AG08395 (cell line): ENCODE results near the gene FKBP10.
"Not testable (repeated sequence)": the region's sequence is repeated elsewhere in the genome, so short reads cannot be mapped to it uniquely, and the experiment has no call there.

Experiments used
- DNase-seq: peaks from one replicate; pipeline ENCODE4 v3.0.0; 2012; ENCODE audit warnings: mixed read lengths, low spot score

Gene FKBP10

DNA sequence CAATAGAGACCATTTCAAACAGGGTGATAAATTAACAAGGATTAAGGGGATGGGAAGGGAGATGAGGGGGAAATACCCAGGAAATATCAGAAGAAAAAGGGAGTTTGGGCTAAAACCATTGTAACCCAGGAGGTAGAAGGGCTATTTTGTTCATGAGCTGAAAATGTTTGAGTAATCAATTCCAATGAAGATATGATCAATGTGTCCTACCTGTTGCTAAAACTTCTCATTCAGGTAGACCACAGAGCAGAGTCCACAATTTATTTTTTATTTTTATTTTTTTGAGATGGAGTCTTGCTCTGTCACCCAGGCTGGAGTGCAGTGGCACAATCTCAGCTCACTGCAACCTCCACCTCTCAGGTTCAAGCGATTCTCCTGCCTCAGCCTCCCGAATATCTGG lies 26.6 kb downstream of the FKBP10 start:
- not testable (repeated sequence) for DNase-seq

DNA sequence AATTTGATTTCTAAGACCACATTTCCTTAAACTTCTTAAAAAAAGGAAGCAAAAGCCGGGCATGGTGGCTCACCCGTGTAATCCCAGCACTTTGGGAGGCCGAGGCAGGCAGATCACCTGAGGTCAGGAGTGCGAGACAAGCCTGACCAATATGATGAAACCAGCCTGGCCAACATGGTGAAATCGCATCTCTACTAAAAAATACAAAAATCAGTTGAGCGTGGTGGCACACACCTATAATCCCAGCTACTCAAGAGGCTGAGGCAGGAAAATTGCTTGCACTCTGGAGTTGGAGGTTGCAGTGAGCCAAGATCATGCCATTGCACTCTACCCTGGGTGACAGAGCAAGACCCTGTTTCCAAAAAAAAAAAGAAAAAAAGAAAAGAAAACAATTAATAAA lies 28.0 kb downstream of the FKBP10 start:
- DNase-seq: not testable (repeated sequence)

DNA sequence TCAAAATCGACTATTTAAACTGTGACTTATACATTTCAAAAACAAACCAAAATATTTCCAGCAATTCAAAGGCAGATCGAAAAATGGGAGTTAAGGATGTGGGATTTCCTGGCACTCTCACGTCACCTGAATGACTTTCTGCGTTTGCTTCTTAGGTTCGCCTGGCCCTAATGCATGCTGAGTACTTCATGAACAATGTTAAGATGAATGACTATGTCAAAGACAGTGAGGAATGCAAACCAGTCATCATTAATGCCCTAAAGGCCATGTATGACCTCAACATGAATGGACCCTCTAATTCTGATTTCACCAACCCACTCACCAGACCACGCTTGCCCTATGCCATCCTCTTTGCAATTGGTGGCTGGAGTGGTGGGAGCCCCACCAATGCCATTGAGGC lies 32.2 kb downstream of the FKBP10 start:
- DNase-seq: no peak

DNA sequence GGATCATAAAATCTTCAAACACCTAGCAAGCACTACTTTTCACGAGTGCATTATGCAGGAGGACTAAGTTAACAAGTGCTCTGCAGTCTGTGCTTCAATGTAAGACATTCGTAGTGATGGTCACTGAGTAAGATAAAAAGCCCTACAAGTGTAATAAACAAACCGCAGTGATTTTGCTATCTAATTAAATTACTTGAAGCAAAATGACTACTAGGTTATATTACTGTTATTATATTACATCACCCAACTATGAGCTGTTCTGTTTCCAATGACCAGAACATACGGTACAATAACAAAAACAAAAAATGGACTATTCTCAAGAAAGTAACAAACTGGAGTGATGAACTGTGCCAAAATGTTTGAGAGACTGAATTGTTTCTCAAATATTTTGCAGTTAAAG lies 36.0 kb downstream of the FKBP10 start:
- DNase-seq: no peak

DNA sequence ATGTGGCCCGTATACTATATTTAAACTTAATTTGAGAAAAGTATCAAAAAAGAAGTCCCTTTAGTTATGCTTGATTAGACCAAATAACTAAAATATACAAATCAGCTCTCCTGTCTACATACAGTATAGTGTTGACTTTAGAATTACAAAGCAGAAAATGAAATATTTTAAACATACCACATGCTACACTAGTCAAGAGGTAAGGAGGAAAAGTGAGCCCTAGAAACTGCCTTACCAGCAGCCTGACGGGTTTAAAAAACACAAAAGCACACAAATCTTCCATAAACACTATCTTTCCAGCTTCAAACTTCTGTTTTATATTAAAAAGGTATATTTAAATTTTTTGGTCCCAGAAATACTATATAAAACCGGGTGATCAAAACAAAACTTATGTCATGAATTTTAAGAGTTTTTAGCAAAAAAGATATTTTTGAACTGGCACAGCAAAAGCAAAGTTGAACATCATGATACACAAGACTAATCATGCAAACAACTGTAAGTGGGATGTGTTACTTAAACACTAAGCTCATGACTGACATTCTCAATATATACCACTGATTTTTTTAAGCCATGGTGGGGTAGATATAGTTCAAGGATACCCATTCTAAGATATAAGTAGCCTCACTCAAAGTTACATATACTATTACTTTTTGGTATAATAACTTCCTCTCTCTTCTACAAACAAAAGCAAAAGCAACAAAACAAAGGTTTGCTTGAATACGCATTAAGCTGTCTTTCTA lies 36.6 kb downstream of the FKBP10 start:
- DNase-seq: no peak

DNA sequence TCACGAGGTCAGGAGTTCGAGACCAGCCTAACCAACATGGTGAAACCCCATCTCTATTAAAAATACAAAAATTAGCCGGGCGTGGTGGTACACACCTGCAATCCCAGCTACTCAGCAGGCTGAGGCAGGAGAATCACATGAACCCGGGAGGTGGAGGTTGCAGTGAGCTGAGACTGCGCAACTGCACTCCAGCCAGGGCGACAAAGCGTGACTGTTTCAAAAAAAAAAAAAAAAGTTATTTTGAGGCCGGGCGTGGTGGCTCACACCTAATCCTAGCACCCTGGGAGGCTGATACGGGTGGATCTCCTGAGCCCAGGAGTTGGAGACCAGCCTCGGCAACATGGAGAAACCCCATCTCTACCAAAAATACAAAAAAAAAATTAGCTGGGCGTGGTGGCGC lies 38.6 kb downstream of the FKBP10 start:
- not testable (repeated sequence) for DNase-seq

DNA sequence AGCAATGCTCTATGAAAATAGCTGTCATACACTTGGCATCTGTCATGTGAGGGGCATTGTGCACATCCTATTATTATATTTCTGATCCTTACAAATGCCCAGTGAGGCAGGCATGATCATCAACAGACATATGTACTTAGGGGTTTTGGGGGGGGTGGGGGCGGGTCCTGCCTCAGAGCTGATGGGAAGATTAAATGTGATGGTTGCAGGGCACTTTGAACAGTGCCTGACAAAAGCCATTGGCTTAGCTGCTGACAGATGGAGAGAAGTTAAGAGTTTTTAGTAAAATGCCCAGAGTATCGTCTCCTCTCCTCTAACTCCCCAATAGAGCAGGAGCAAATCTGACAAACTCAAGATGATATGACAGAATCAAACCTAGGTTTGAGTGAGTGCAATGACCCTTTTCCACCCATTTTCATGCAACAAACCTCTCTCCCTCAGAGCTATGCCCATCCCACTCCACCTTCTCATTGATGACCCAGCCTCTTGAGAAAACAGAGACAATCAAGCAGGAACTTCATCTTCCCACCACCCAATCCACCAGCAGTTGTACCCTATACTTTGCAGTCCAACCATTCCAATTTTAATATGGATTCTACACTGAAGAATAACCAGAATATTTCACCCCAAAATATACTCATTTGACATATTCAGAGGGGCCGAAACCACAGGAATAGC lies 47.6 kb downstream of the FKBP10 start:
- DNase-seq: no peak

DNA sequence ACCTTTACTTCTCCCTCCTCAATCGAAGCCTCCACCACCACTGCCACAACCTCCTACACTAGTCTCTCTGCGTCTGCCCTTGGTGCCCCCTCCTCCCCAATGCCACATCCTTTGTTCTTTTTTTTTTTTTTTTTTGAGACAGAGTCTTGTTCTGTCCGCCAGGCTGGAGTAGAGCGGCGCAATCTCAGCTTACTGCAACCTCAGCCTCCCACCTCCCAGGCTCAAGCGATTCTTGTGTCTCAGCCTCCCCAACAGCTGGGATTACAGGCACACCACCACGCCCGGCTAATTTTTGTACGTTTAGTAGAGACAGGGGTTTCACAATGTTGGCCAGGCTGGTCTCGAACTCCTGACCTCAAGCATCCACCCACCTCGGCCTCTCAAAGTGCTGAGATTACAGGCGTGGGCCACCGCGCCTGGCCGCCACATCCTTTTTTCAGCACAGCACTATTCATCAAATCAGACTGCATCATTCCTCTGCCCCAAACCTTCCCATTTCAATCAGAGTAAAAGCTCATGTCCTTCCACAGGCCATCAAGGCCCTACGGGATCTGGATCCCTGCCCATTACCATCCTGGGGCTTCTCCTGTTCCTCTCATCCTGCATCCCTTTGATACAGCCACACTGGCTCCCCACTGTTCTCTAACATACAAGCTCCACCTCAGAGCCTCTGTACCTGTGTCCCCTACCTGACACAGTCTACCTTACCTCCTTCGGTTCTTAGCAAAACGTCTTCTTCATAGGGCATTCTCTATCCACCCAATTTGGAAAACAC lies 50.5 kb downstream of the FKBP10 start:
- no peak for DNase-seq

DNA sequence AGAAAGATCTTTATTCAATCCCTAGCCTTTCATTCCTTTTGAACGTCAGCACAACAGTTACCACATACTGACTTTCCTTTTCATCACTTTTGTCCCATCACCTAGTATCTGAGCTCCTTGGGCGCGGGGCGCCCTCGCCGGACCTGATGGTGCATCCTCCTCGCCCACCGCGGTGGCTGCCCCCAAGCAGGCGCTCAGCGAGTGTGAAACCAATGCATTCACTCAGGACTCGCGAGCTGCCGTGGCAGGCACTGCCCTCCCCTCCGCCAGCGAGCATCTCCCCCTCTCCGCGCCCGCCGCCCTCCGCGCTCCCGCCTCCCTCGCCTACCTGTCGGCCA lies 51.7 kb downstream of the FKBP10 start:
- DNase-seq: no peak

DNA sequence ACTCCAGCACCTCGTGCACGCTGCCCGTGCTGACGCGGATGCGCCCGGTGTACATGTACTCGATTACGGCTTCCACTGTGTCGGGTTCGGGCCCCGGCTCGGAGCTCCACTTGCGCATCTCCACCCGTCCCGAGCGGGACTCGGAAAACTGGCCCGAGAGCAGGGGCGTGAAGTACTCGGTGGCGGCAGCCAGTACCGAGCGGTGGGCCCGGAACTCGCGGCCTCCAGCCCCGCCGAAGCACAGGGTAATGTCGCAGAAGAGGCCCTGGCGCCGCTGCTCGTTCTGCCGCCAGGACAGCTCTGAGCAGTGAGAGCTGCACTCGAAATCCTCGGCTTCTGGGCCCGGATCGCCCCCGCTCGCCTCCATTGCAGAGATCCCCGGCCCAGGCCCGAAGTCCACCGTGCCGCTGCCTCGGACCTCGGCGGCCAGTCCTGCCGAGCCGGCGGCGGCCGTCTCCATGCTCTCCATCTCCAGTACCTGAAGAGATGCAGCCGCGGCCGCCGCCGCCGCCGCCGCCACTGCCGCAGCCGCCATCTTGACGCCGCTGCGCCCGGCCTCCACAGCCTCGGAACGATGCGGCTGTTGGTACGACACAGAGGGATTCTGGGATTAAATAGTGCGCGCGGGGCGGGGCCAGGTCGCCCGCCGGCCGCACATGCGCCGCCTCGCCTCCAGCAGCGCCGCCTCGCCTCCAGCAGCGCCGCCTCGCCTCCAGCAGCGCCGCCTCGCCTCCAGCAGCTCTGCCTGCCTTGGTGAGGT lies 52.2 kb downstream of the FKBP10 start, which contains the start of gene KLHL11:
KLHL11 (minus strand) TSS at position 588 of the 760 bp plus-strand sequence; CDS start at position 535, 53 bp downstream.
- peak; percentile 96 for DNase-seq

DNA sequence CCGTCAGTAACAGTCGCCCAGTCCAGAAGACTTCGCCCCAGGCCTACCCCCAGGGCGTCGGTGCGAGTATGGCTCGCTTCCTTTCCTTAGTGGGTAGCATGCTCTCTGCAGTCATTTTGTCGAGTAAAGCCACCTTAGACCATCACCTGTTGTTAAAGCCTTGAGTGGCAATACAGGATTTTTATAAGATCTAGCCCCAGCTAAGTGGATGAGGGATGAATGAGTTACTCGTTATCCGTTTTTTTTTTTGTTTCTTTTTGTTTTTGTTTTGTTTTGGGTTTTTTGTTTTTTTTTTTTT lies 52.7 kb downstream of the FKBP10 start:
- DNase-seq: no peak

DNA sequence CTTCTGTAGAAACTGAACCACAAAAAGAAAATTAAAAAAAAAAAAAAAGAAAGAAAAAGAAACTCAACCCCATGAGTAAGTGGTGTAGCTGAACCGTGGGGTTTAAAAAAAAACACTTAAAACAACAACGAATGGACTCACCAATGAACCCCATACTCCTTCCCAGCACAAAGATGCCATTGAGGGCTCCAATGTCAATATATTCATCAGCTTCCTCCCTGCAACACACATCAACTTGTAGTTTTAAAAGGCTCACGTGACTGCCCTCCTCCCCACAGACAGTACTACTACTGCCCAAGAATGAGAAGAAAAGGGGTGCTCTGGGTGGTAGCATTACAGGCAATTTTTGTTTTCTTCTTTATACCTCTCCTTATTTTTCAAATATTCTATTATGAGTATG lies 55.8 kb downstream of the FKBP10 start:
- no peak for DNase-seq

DNA sequence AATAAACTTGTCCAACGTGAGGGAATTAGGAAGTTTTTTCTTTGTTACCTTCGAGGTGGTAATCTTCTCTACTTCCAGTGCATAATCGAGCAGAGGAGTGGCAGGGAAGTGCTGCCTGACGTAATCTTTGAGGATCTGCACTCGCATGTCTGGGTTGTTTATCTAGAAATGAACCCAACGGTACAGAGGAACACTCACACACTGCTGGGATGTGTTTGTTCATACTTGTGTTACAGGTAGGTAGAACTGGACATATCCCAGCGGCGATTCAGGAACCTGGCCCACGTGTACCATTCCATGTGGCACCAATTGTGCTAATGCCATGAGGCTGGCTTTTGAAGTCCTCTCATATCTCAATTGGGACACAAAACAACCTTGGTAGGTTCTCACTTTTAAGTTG lies 56.6 kb downstream of the FKBP10 start:
- no peak for DNase-seq

DNA sequence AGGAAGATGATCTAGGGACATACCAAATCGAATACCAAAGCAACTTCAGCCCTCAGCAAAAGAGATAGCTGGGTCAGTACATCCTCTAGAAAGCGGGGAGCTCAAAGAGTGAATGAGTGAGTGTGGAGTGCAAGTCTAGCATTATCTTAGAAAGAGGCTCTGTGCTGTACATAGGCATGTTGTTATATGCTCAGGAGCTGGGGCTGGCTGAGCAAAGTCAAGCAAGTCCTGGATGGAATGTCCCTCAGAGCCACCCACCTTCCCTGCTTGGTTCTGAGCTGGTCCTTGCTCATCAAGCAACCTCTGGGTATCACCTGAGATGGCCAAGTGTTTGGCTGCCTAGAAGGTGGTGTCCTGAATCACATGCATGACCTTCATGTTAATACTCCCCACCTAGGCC lies 57.3 kb downstream of the FKBP10 start:
- DNase-seq: no peak

DNA sequence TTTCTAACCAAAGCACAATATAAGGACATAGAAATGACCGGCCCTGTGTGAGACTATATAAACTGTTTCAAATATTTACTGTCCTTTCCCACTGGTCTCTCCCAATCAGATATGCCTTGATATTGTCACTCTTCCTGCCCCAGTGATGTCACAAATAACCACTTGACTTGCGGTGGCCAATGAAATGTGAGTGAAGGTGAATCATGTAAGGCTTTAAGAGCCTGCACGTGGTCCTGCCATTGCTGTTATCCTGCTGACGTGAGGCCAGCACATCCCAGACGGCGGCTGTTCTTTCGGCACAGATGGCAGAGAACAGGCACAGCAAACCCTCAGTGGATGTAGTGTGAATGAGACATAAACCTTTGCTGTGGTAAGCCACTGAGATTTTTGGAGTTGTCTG lies 57.8 kb downstream of the FKBP10 start:
- no peak for DNase-seq

DNA sequence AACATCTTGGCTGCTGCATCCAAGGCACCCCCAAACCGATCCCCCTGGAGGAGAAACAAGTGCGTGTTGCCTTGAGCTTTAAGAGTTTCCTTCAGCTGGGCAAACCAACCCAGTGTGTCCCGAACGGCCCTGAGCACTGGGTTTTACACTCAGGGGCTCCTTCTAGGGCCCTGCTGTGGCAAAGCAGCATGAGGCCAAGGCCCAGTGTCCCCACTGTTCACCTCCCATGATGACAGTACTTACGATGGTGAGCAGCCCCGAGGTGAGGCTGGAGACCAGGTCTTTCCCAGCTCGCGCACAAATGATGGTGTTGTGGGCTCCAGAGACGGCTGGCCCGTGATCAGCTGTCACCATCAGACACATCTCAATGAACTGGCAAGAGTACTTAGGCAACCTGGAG lies 59.0 kb downstream of the FKBP10 start:
- DNase-seq: no peak
